CD4-positive, alpha-beta T cell treated with Interleukin-10 for 1 hour (primary cell): ENCODE measurements around the gene SLC4A5.
"Not testable (repeated sequence)": the region's sequence is repeated elsewhere in the genome, so short reads cannot be mapped to it uniquely, and the experiment has no call there.

Source experiments
- DNase-seq: peaks from one replicate; pipeline ENCODE4 v3.0.0-alpha.2; 2020

SLC4A5 gene

GRCh38 chr2:74262681-74263080 is 80.5 kb downstream of the SLC4A5 start:
- DNase-seq: no peak

DNA sequence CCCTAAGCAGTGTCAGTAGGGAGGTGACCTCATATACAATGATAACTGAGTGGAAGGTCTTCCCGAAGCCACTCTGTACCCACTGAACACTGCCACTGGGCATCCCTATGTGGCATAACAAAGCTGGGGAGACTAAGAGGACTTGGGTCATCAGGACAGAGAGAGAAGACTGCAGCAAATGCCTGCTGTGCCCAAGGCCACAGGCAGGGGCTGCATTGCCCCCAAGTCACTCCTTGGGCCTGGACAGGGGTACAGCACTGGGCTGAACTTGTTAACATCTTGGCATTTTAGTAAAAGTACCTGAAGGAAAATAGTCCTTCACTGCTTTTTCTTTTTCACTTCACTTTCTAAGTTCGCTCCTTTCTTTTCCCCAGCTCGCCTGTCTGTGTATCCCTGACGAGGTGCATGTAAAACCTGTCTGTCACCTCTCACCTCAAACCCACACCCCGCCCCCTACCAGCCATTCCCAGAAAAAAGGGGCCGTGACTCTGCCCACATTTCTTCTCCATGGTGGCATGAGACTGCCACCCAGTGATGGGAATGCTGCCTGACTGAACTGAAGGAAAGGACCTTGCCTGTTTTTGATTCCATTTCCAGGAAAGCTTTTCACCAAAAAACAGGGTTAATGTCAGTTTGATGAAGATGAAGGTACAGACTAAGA is 81.9 kb downstream of the SLC4A5 start:
- DNase-seq: no peak

- no peak for DNase-seq
These were observed 82.7 kb downstream of the SLC4A5 start for GRCh38 chr2:74260495-74260894.

GRCh38 chr2:74259733-74260132 is 83.5 kb downstream of the SLC4A5 start:
- DNase-seq: no peak

DNA sequence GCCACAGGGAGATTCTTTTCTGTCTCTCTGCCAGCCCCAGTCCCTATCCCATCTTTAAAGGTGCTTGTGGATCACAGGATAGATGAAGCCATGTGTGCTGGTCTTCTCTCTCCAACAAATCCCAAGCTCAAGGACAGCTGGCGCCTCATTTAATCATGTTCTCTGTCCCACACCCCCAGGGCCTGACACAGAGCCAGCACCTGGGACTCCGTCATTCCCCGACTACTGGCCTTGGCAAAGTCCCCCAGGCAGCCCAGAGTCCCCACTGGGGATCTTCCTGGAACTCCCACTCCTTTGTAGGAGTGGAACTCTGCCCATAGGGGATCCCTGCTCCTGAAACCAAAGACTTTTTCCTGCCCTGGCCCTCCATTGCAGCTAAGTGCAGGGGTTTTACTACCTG is 84.0 kb downstream of the SLC4A5 start:
- no peak for DNase-seq

GRCh38 chr2:74255660-74256213 is 87.5 kb downstream of the SLC4A5 start:
- DNase-seq: no peak

- DNase-seq: no peak
These were observed 89.3 kb downstream of the SLC4A5 start for GRCh38 chr2:74253971-74254310.

DNA sequence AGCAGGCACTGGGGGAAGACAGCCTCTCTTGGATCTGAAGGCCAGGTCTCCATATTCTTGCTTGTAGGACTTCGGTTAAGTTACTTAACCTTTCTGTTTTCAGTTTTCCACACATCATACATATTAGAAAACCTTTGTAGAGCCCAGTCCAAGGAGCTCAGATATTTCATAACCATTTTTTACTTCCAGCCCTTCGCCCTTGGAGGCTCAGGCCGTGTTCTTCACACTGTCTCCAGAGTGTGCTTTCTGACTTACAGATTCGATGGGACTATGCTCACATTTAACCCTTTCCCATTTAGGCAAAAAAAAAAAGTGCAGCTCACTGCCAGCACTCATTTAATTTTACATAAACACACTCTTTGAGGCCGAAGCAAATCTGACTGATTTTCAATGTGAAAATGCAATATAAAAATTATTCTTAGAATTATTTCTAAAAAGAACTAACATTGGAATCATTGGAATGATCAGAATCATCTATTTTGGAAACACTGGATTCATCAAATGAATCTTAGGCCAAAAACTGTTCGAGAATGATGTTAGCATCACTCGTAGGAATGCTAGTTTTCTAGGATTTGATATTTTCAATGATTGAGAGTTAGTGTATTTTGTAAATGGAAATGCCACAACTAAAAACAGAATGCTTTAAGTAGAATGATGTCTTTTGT is 89.8 kb downstream of the SLC4A5 start:
- no peak for DNase-seq

DNA sequence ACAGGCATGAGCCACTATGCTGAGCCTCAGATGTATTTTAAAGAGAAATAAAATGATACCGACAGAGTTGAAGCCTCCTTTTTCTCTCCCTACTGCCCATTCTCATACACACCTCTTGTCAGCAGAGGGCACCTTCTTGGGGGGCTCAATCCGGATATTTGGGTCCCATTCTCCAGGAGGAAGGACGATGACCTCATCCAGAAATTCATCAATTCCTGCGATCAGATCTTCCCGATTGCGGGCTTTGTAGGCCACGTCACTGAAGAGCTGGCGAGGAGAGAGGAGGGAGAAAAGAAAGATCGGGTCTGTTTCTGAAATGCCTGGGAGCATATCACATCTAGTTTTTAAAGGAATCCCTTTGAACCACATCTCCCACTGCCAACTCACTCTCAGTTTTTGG is 90.4 kb downstream of the SLC4A5 start:
- DNase-seq: no peak

GRCh38 chr2:74252036-74252435 is 91.2 kb downstream of the SLC4A5 start:
- no peak for DNase-seq

DNA sequence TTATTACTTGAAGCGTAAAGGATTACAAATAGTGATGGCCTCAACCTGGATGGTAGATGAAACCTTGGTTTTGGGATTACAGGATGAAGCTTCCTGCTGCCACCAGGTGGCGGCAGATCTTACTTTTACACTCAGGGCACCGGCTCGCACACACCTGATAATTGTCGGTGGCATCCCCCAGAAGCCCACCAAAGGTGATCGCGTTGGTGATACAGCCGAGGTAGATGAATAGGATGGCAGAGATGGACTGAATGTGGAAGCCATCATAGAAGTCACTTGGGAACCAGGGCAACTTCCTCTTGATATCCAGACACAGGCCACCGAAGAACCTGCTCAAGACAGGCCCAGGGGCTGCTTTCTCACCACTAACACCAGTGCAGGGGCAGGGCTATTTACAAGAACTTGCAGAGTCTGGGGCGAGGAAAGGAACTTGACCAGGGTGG is 93.0 kb downstream of the SLC4A5 start:
- peak; percentile 67 for DNase-seq

GRCh38 chr2:74249406-74250122 is 93.7 kb downstream of the SLC4A5 start:
- DNase-seq: no peak

DNA sequence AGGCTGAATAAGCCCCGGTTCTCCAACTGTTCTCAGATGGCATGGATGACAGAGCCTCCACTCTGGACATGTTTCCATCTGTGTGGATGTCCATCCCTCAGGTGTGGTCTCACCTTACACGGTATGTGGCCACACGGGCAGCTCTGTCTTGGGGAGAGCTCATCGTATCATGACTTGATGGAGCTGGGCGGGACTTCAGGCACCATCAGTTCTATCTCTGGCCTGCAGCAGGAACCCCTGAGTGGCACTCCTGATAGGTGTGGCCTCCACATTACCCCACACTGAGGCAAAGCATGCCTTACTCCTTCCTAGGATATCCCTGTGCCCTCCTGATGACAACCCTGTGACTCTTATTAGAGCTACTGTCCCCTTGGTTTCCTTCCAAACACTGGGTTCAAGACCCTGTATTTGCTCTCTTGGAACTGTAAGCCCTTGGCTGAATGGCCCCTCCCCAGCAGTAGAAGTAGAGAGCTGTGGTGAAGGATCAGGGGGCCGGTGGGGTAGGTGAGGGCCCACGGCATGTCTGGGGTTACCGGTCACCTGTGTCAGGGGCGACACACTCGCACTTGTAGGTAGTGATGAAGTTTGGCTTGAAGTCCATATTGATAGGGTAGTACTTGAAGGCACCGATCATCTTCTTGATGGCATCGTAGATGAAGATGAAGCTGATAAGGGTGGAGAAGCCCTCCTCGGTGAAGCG is 96.6 kb downstream of the SLC4A5 start:
- no peak for DNase-seq

GRCh38 chr2:74244286-74244685 is 98.9 kb downstream of the SLC4A5 start:
- no peak for DNase-seq

- no peak for DNase-seq
These were observed 100.7 kb downstream of the SLC4A5 start for GRCh38 chr2:74242354-74243071.

DNA sequence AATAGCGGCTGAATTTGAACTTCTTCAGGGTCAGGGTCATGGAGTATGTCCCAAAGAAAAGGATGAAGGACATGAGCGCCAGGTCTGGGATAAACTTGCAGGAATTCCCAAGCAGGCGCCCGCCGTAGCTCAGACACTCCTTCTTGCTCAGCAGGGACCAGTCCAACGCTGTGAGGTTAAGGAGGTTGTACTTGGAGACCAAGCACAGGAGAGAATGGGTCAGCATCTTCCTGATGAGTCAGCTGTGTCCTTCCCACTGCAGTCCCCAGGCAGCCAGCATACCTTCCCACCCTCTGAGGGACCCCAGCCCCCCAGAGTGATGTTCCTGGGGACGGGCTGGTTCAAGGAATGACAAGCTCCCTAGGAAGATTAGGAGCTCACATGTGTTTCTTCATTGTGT is 103.9 kb downstream of the SLC4A5 start:
- DNase-seq: no peak

DNA sequence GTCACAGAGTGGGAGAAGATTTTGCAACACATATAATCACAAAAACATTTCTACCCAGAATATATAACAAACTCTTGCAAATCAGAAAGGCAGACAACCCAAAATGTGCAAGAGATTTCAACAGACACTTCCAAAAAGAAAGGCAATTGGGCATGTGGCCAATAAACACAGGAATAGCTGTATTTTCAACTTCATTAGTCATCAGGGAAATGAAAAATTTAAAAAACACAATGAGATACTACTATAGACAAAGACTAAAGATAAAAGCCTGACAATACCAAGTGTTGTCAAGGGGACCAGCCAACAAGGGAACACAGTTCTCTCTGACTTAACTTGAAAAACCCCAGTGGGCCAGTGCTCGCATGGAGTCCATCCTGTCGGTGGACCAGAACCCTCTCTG is 104.3 kb downstream of the SLC4A5 start:
- no peak for DNase-seq

GRCh38 chr2:74235041-74235440 is 108.2 kb downstream of the SLC4A5 start:
- DNase-seq: no peak

DNA sequence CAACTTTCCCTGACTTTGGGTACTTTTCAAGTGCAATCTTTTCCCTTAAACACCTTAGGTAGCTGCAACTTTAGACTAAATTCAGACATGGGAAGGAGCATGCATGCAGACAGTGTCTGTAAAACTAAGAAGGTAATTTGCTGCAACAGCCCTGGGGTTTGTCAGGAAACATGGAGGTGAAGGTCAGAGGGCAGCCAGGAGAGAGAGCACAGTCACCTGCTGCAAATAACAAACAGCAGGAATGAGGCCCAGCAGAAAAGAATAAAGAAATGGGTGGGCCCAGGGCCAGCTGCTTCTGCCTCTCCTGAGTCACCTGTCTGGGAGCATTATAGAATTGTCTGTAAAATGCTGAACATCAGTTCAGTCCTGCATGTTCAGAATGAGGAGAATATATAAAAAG is 109.6 kb downstream of the SLC4A5 start:
- DNase-seq: no peak

DNA sequence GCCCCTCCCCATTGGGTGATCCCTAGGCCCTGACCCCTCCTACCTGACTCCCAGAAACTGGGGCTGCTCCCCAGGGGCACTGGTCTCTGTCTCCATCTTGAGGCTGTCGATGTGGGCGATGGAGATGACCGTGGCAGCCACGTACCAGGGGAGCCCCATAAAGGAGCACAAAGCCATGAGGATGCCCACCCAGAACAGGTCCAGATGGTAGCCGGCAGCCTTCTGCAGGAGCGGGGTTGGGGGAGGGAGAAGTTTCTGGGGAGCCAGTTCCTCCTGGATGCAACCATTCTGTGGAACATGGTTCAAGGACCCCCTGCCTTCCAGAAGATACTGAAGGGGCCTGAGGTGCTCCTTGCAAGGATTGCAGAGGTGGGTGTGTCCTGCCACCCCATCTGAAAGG is 110.8 kb downstream of the SLC4A5 start:
- DNase-seq: no peak

- not testable (repeated sequence) for DNase-seq
These were observed 113.4 kb downstream of the SLC4A5 start for GRCh38 chr2:74229865-74230264.

DNA sequence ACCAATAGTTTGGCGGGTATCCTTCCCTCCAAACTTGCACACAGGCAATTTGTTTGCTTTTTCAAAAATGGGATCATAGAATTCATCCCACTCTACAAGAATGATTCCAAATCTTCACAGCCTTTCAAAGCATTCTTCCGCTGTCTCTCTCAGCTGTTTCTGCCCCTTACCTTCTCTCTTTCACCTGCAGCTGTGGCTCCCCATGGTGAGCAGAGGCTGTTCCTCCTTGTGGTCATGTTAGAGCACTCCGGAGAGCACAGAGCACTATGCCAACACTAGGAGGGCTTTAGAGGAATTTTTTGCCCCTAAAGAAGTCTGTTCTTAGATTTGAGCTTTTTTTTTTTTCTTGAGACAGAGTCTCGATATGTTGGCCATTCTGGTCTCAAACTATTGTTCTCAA is 114.4 kb downstream of the SLC4A5 start:
- DNase-seq: no peak

- no peak for DNase-seq
These were observed 115.6 kb downstream of the SLC4A5 start for GRCh38 chr2:74227646-74228045.
